ENCODE results near the gene NAGA.
"Not testable (repeated sequence)": the region's sequence is repeated elsewhere in the genome, so short reads cannot be mapped to it uniquely, and the experiment has no call there.

The NAGA gene

GRCh38 chr22:42070517-42071422 lies at the start of gene NAGA:
Gene NAGA, minus strand, starts transcription at chr22:42070812. Its CDS starts 515 bp downstream, at chr22:42070297.
- POLR2A ChIA-PET = interaction anchor here (1.3 kb wide), 1 partner anchor 9 kb away, joined by 4 read pairs; the partner anchor contains the start of gene SMDT1

GRCh38 chr22:42116848-42117424 lies 46.3 kb upstream of the NAGA start:
- ChIA-PET CTCF (interaction anchor here (0.8 to 1.9 kb wide), 3 partner anchors 26 to 151 kb away, joined by 3 to 5 read pairs (median 4); no protein-coding TSS in a partner anchor), POLR2A (no interaction called here)
- DNase-seq (ENCODE audit: low read depth, low spot score) = no peak
- no peak for TF ChIP-seq CTCF (IDR thresholded peaks at IDR 0.05; ENCODE audit: insufficient read depth, low read length, missing control alignments)
- H3K4me3 ChIP-seq (ENCODE audit: low read depth, low read length) = no peak overlapping the region

More at GRCh38 chr22:42070517-42071422, at the start of gene NAGA:
- CTCF ChIA-PET = interaction anchor here (1.2 to 1.8 kb wide), 4 partner anchors 9 to 402 kb away, joined by 3 to 5 read pairs (median 4); no protein-coding TSS in a partner anchor
- H3K4me3 ChIP-seq (ENCODE audit: low read depth, low read length) = peak within 1 kb of the TSS; percentile 70
- no peak for TF ChIP-seq CTCF (IDR thresholded peaks at IDR 0.05; ENCODE audit: insufficient read depth, low read length, missing control alignments)
- DNase-seq (ENCODE audit: low read depth, low spot score) = peak; percentile 55

GRCh38 chr22:42115420-42115830 lies 44.8 kb upstream of the NAGA start:
- CTCF ChIA-PET = interaction anchor here (1.9 kb wide), 1 partner anchor 24 kb away, joined by 5 read pairs; no protein-coding TSS in a partner anchor
- DNase-seq (ENCODE audit: low read depth, low spot score); POLR2A ChIA-PET; H3K4me3 ChIP-seq (ENCODE audit: low read depth, low read length): not testable (repeated sequence)

GRCh38 chr22:42114721-42115120 lies 44.1 kb upstream of the NAGA start:
- ChIA-PET CTCF (no interaction called here), POLR2A (no interaction called here)
- TF ChIP-seq CTCF (IDR thresholded peaks at IDR 0.05; ENCODE audit: insufficient read depth, low read length, missing control alignments) = peak; percentile 10
- H3K4me3 ChIP-seq (ENCODE audit: low read depth, low read length) = no peak overlapping the region
- DNase-seq (ENCODE audit: low read depth, low spot score) = no peak

GRCh38 chr22:42112793-42113192 lies 42.2 kb upstream of the NAGA start:
- H3K4me3 ChIP-seq (ENCODE audit: low read depth, low read length); POLR2A ChIA-PET; DNase-seq (ENCODE audit: low read depth, low spot score): not testable (repeated sequence)
- CTCF ChIA-PET = interaction anchor here (1.0 to 4.1 kb wide), 4 partner anchors 22 to 146 kb away, joined by 3 to 33 read pairs (median 6); partner anchors contain the start of gene NDUFA6

DNA sequence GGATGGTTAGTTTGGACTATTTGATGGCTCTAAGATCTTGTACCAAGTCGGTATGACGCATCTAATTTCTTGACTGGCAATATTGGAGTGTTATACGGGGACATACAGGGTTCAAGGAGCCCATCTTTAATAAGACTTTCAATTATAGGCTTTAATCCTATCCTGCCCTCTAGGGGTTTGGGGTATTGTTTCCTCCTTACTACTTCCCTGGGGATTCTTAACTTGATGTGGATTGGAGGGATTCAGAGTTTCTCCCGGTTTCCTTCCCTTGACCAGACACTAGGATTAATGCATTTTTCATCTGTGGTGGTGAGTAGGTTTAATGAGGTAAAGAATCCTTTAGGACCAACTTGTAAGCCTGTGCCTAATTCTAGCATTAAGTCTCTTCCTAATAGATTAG lies 41.2 kb upstream of the NAGA start:
- no peak overlapping the region for H3K4me3 ChIP-seq (ENCODE audit: low read depth, low read length)
- no peak for DNase-seq (ENCODE audit: low read depth, low spot score)
- no peak for TF ChIP-seq CTCF (IDR thresholded peaks at IDR 0.05; ENCODE audit: insufficient read depth, low read length, missing control alignments)
- CTCF ChIA-PET = interaction anchor here (1.0 to 4.1 kb wide), 2 partner anchors 21 to 27 kb away, joined by 4 to 33 read pairs; partner anchors contain the start of gene NDUFA6
- POLR2A ChIA-PET = no interaction called here

- ChIA-PET CTCF (interaction anchor here (1.2 kb wide), 1 partner anchor 17 kb away, joined by 4 read pairs; no protein-coding TSS in a partner anchor), POLR2A (no interaction called here)
- no peak overlapping the region for H3K4me3 ChIP-seq (ENCODE audit: low read depth, low read length)
- no peak for DNase-seq (ENCODE audit: low read depth, low spot score)
- TF ChIP-seq CTCF (IDR thresholded peaks at IDR 0.05; ENCODE audit: insufficient read depth, low read length, missing control alignments) = no peak
Observed at GRCh38 chr22:42108848-42109247, 38.2 kb upstream of the NAGA start.

DNA sequence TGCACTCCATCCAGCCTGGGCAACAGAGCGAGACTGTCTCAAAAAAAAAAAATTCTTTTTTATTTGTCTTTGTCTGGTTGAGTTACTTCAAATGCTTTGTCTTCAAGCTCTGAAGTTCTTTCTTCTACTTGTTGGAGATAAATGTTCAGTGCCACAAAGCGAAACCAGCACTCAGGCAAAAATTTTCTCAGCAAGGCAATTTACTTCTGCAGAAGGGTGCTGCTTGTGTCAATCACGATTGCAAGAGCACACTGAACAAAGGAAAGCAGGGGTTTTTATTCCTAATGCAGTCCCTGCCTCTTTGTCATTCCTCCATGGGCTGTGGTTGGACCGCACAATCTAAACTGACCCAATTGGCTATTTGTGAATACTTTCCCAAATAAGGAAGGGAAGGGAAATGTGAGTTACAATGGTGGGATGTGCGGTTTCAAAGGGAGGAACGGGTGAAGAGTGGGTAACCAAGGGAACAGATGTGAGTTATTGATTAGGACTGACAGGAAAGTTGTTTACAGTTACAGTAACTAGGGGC lies 33.8 kb upstream of the NAGA start:
- DNase-seq (ENCODE audit: low read depth, low spot score); POLR2A ChIA-PET: not testable (repeated sequence)
- CTCF ChIA-PET = interaction anchor here (3.1 kb wide), 1 partner anchor 13 kb away, joined by 17 read pairs; the partner anchor contains the start of gene NDUFA6

More for the DNA sequence above, 33.8 kb upstream of the NAGA start:
- H3K4me3 ChIP-seq (ENCODE audit: low read depth, low read length) = not testable (repeated sequence)

Data from AG04449 (cell line).